ENCODE results near the gene PRSS27.

Gene PRSS27

DNA sequence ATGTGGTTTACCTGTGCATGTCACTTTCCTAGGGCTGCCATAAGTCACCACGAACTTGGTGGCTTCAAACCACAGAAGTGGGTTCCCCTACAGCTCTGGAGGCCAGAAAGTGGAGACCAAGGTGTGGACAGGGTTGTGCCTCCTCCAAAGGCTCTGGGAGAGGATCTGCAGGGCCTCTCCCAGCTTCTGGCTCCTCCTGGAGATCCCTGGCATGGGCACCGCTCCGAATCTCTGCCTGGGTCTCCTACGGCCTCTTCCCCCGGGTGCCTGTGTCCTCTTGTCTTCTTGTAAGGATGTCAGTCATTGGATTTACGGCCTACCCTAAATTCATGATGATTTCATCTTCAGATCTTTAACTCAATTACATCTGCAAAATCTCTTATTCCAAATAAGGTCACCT lies 29.9 kb upstream of the PRSS27 start:
- no peak for DNase-seq

DNA sequence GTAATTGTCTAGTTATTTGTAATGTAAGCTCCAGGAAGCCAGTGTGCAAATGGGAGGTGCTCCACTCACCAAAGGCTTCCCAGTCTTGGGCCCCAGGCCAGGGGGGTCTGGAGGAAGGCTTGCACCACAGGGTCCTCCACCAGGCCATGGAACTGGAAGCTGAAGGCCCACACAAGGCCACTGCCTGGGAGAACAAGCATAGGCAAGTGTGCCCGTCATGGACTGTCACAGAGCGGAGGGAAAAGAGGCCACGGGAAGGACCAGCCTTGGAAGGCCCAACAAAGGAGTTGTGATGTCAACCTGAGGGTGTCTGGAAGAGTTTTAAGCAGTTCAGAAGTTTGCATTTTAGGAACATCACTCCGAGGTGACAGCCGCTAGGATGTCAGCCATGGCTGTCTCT lies 29.5 kb upstream of the PRSS27 start:
- no peak for DNase-seq

DNA sequence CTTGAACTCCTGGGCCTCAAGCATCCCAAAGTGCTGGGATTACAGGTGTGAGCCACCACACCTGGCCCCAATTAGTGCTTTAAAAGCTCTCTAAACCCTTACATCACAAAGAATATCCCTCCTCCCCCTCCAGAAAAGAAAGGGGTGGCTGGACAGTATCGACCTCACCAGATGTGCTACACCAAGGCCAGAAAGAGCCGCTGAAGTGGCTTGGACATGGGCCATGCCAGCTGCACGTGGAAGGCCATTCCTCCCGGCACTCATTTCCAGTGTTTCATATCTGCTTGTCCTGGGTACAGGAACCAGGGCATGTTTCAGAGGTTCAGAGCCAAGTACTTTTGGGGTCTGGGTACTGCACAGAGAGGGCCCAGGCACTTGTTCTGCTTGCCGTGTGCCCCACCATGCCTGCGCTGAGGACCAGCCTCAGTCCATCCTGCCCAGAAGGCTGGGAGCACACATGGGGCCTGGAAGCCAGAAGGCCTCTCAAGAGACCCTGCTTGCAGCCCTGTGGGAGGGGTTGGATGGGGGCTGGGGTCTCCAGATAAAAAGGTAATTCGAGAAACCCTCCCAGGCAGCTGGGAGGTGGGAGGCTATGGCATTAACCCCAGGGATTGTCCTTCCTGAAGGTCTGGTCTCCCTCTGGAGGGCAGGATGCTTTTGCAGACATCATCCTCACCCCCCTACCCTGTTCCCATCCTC lies 28.9 kb upstream of the PRSS27 start:
- DNase-seq = no peak

- no peak for DNase-seq
These were observed 25.9 kb upstream of the PRSS27 start for GRCh38 chr16:2745961-2746360.

- DNase-seq = no peak
These were observed 25.3 kb upstream of the PRSS27 start for GRCh38 chr16:2745116-2745890.

DNA sequence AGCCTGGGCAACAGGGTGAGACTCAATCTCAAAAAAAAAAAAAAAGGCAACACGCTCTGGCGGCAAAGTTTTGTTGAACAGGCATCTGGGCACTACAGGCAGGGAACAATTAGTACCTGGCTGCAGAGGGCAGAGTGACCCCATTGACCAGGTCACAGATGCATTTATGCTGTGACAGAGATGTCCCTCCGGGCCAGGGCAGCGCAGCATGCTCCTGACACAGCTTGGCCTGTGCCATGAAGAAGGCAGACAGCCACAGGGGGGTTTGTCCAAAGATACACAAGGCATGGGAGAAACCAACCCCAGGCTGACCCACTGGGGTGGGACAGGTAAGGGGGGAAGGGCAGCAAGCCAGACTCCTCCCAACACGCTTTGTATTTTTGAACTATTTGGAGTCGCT lies 24.7 kb upstream of the PRSS27 start:
- no peak for DNase-seq

GRCh38 chr16:2743007-2743810 lies 23.2 kb upstream of the PRSS27 start:
- no peak for DNase-seq

DNA sequence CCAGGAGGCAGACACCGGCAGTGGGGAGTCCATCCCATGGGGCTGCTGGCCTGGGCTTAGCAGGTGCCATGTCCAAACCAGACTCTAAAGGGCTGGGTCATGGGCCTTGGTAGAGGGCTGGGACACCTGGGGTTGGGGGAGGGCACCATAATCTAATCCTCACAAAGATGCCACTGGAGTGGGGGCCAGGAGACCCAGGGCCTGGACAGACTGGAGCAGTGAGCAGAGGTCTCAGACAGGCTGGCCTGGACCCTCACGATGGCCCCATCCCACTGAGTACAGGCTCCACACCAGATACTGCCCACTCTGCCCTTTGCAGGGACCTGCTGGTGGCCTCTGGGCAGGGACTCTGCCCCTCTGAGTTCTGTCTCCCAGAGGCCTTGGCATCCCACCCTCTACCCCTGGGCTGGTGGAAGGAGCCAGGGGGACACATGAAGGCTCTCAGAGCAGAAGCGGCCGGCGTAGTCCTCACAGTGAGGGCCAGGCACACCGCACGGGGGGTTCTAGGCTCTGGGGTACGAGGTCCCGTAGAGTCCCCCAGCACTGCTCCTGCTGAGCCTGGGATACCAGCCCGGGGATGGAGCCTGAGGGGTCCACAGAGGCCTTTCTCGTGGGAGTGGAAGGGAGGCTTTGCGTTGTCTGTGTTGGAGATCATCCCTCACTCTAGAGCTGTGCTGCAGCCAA lies 22.4 kb upstream of the PRSS27 start:
- DNase-seq = no peak

DNA sequence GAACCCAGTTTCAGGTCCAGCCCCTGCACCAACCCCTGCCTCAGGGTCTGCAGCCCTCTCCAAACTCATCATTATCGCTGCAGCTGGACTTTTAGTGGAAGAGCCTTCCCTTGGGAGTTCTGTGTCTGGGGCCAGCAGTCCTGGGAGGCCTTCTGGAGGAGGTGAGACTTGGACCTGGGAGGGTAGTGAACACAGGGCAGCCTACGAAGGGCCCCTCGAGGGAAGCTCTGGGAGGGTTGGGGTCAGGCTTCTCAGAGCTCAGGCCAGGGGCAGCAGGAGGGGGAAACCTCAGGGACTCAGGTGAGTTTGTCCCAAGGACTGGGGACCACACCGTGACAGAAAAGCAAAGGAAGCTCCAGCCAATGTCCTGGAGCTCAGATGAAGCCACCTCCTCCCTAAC lies 21.1 kb upstream of the PRSS27 start:
- no peak for DNase-seq

- DNase-seq = no peak
These were observed 20.5 kb upstream of the PRSS27 start for GRCh38 chr16:2740476-2740875.

GRCh38 chr16:2739625-2740430 lies 19.8 kb upstream of the PRSS27 start:
- no peak for DNase-seq

GRCh38 chr16:2738615-2739014 lies 18.6 kb upstream of the PRSS27 start:
- DNase-seq = no peak

DNA sequence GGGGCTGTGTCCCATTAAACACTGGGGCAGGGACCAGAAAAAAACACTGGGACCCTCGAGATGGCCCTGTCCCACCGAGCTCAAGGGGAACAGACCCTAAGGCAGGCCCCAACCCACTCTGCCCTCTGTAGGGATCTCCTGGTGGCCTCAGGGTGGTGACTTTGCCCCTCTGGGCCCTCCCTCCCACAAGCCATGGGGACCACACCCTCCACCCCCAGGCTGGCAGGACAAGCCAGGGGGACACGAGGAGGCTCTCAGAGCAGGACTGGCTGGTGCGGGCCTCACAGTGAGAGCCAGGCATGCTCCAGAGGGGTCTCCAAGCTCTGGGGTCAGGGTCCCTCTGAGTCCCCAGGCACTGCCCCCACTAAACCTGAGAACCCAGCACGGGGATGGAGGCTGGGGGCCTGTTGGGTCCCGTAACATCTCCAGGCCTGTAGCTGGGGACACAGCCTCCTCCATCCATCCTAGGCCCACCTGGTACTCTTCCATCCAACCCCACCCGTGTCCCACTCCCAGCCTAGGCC lies 17.9 kb upstream of the PRSS27 start:
- DNase-seq = no peak

DNA sequence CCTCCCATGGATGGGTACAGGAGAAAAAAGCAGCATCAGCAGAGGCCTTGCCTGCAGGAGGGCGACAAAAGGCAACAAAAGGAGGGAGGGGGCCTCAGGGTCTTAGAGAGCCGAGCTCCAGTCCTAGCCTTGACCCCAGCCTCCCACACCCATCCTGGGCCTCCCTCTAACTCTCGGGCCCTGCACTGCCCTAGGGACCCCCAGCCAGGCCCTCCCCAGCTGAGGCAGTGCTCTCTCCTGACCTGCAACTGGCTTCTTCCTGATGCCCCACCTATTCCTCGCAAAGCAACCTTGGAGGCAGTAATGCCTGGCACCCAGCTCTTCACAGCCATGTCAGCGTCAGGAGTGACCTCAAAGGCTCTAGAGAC lies 17.2 kb upstream of the PRSS27 start:
- no peak for DNase-seq

DNA sequence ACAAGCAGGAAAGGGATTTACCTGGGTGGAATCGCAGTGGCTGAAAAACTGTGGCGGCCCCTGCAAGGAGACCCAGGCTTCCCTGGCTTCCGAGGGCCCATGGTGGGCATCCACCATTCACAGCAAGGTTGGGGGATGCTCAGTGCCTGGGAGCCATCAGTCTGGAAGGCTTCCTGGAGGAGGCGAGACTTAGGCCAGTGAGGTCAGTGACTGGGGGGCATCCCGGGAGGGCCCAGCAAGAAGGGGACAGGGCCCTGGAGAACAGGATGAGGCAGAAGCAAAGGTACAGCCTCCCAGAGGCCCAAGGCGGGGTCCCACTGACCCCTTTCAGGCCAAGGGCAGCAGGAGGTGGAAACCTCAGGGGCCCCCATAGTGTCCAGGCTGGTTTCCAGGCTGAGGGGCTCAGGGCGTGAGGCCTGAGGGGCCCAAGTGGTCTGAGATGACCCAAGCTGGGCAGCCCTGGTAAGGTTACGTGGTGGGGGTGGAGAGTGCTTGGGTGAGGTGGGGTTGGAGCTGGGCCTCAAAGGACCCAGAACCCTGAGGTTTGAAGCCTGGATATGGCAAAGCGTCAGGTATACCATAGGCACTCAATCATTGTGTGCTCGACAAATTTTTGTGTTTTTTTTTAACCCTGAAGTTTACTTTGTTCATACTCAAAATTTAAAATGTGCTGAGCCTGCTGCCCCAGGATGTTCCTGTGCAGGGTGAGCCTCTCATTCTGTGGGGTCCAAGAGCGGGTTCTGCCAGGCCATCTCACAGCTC lies 16.6 kb upstream of the PRSS27 start:
- DNase-seq = no peak

- no peak for DNase-seq
These were observed 15.0 kb upstream of the PRSS27 start for GRCh38 chr16:2734844-2735515.

GRCh38 chr16:2728034-2728433 lies 8.0 kb upstream of the PRSS27 start:
- no peak for DNase-seq

- no peak for DNase-seq
These were observed 6.9 kb upstream of the PRSS27 start for GRCh38 chr16:2726923-2727322.

DNA sequence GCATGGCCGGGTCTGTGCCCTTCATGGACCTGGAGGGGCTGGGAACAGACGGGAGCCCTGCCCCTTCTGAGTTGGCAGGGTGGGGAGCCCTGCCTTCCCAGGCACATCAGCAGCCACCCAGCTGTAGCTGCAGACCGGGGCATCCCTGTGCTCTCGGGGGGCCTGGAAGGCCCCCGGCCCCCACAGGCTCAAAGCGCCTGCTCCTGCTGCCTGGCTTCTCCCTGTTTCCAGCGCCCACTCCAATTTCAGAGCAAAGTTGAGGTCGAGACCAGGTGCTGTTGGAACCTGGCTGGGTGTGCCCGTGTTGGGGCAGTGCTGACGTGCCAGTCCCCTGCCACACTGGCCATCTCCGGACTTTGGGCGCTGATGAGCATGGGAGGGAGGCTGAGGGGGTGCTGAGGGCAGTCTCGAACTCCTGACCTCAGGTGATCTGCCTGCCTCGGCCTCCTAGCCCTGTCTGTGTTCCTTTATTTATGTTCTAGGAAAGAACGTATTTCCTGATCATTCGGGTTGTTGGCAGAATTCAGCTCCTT lies 4.9 kb upstream of the PRSS27 start:
- no peak for DNase-seq

GRCh38 chr16:2724088-2724676 lies 4.2 kb upstream of the PRSS27 start:
- DNase-seq = no peak

All from NCI-H446 (cell line).